ENCODE data around the gene VPS13A. TPM values are rescaled to one million over a fixed set of nuclear protein-coding genes. Genes with fewer than 3 reads are reported as not detected.
"Not testable (repeated sequence)": the region's sequence is repeated elsewhere in the genome, so short reads cannot be mapped to it uniquely, and the experiment has no call there.

VPS13A gene
- total RNA-seq, 1 donor from 2014 or later: 29.3 TPM

DNA sequence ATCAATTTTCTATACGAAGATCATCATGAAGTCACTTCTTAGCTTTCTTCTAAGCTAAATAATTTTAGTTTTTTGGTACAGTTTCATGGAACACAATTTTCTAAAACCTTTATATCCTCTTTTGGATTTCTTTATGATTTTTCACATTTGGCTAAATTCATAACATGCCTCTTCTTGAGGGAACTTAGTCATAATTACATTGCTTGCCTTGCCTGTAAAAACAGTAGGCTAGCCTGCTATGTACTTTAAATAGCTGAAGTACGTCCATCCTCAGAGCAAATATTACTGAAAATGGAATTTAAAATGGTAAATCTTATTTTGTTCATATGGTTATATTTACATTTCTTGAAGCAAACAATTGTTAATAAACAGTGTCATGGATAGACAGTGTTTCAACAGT lies 225.0 kb downstream of the VPS13A start:
- DNase-seq (ENCODE audit: low read depth, low spot score): no peak
- Mint-ChIP-seq H3K4me3 (no peak overlapping the region), H3K27ac (ENCODE audit: unreplicated experiment) (no peak overlapping the region), H3K27me3 (ENCODE audit: low read depth) (no peaks in the 10 kb centered on the region), H3K4me1 (no peaks in the 10 kb centered on the region), H3K36me3 (ENCODE audit: low read depth) (peaks cover 17% of the 10 kb centered on the region), H3K9me3 (peaks cover 4% of the 10 kb centered on the region)
- TF ChIP-seq, protein P1, sequence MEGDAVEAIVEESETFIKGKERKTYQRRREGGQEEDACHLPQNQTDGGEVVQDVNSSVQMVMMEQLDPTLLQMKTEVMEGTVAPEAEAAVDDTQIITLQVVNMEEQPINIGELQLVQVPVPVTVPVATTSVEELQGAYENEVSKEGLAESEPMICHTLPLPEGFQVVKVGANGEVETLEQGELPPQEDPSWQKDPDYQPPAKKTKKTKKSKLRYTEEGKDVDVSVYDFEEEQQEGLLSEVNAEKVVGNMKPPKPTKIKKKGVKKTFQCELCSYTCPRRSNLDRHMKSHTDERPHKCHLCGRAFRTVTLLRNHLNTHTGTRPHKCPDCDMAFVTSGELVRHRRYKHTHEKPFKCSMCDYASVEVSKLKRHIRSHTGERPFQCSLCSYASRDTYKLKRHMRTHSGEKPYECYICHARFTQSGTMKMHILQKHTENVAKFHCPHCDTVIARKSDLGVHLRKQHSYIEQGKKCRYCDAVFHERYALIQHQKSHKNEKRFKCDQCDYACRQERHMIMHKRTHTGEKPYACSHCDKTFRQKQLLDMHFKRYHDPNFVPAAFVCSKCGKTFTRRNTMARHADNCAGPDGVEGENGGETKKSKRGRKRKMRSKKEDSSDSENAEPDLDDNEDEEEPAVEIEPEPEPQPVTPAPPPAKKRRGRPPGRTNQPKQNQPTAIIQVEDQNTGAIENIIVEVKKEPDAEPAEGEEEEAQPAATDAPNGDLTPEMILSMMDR (conservative IDR thresholded peaks at IDR 0.05): no peak

- no peaks in the 10 kb centered on the region for H3K27me3 Mint-ChIP-seq (ENCODE audit: low read depth)
- H3K9me3 Mint-ChIP-seq: peaks cover 7% of the 10 kb centered on the region
- H3K4me3 Mint-ChIP-seq: no peak overlapping the region
- H3K27ac Mint-ChIP-seq (ENCODE audit: unreplicated experiment): no peak overlapping the region
- DNase-seq (ENCODE audit: low read depth, low spot score): no peak
- no peaks in the 10 kb centered on the region for H3K4me1 Mint-ChIP-seq
- TF ChIP-seq, protein P1 (conservative IDR thresholded peaks at IDR 0.05): no peak
- H3K36me3 Mint-ChIP-seq (ENCODE audit: low read depth): peaks cover 24% of the 10 kb centered on the region
Measured at GRCh38 chr9:77403239-77403638, 225.9 kb downstream of the VPS13A start.

- H3K4me1 Mint-ChIP-seq; H3K27ac Mint-ChIP-seq (ENCODE audit: unreplicated experiment); H3K27me3 Mint-ChIP-seq (ENCODE audit: low read depth); DNase-seq (ENCODE audit: low read depth, low spot score); H3K4me3 Mint-ChIP-seq: not testable (repeated sequence)
- Mint-ChIP-seq H3K9me3 (peaks cover 15% of the 10 kb centered on the region), H3K36me3 (ENCODE audit: low read depth) (peaks cover 43% of the 10 kb centered on the region)
Measured at GRCh38 chr9:77408521-77408920, 231.2 kb downstream of the VPS13A start.

DNA sequence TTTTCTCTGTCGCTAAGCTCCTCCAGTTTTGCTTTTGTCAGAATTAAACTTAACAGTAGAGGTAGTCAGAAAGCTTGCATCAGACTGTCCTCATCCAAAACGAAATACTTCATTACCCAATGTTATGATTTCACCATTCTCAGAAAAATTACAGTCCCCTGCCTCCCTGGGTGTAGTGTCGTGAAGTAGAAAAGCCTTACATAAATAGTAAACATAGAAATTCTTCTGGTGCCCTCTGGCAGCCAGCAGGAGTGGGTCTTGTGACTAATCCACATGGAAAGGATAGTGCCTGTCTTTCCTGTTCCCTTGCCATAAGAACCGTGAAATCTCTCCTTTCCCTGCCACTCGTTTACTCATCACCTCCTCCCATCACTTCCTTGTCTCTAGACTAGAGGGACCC lies 240.2 kb downstream of the VPS13A start:
- Mint-ChIP-seq H3K9me3 (no peaks in the 10 kb centered on the region), H3K27me3 (ENCODE audit: low read depth) (no peaks in the 10 kb centered on the region), H3K4me3 (no peak overlapping the region), H3K27ac (ENCODE audit: unreplicated experiment) (no peak overlapping the region), H3K4me1 (no peaks in the 10 kb centered on the region), H3K36me3 (ENCODE audit: low read depth) (peaks cover 3% of the 10 kb centered on the region)
- TF ChIP-seq, protein P1 (conservative IDR thresholded peaks at IDR 0.05): no peak
- no peak for DNase-seq (ENCODE audit: low read depth, low spot score)

GRCh38 chr9:77418226-77418625 lies 240.9 kb downstream of the VPS13A start:
- Mint-ChIP-seq H3K27ac (ENCODE audit: unreplicated experiment) (no peak overlapping the region), H3K27me3 (ENCODE audit: low read depth) (no peaks in the 10 kb centered on the region), H3K4me1 (no peaks in the 10 kb centered on the region), H3K9me3 (no peaks in the 10 kb centered on the region), H3K36me3 (ENCODE audit: low read depth) (peaks cover 3% of the 10 kb centered on the region), H3K4me3 (no peak overlapping the region)
- TF ChIP-seq, protein P1 (conservative IDR thresholded peaks at IDR 0.05): no peak
- no peak for DNase-seq (ENCODE audit: low read depth, low spot score)

GRCh38 chr9:77420641-77421040 lies 243.3 kb downstream of the VPS13A start:
- Mint-ChIP-seq H3K27me3 (ENCODE audit: low read depth) (no peaks in the 10 kb centered on the region), H3K27ac (ENCODE audit: unreplicated experiment) (no peak overlapping the region), H3K4me3 (no peak overlapping the region), H3K36me3 (ENCODE audit: low read depth) (no peaks in the 10 kb centered on the region), H3K9me3 (peaks cover 2% of the 10 kb centered on the region), H3K4me1 (no peaks in the 10 kb centered on the region)
- no peak for DNase-seq (ENCODE audit: low read depth, low spot score)
- TF ChIP-seq, protein P1 (conservative IDR thresholded peaks at IDR 0.05): no peak
